ENCODE results near the gene TBC1D22A. TPM values are rescaled to one million over a fixed set of nuclear protein-coding genes. Genes with fewer than 3 reads are reported as not detected.
A peak's percentile ranks its signal among the peaks of the same experiment; 100 is the strongest.

The TBC1D22A gene
- total and polyA plus RNA-seq, 8 donors: 14.4 to 33.5 (median 15.7) TPM

GRCh38 chr22:47032091-47032943 lies 269.9 kb downstream of the TBC1D22A start:
- Histone ChIP-seq H3K36me3 (peaks cover 0 to 5% of the 10 kb centered on the region in 2 donors), H3K27me3 (no peaks in the 10 kb centered on the region), H3K4me3 (no peak overlapping the region), H3K9me3 (no peaks in the 10 kb centered on the region), H3K27ac (peak overlapping the region; percentile 77 to 80), H3K4me1 (peaks cover 0 to 2% of the 10 kb centered on the region in 2 donors)
- TF ChIP-seq CTCF (IDR thresholded peaks at IDR 0.05): no peak
- intact Hi-C loops (cut with DNase I): no loop called here
- DNase-seq (peak in 2 of 4 donors; percentile 61 to 77), ATAC-seq (peak; percentile 87)

DNA sequence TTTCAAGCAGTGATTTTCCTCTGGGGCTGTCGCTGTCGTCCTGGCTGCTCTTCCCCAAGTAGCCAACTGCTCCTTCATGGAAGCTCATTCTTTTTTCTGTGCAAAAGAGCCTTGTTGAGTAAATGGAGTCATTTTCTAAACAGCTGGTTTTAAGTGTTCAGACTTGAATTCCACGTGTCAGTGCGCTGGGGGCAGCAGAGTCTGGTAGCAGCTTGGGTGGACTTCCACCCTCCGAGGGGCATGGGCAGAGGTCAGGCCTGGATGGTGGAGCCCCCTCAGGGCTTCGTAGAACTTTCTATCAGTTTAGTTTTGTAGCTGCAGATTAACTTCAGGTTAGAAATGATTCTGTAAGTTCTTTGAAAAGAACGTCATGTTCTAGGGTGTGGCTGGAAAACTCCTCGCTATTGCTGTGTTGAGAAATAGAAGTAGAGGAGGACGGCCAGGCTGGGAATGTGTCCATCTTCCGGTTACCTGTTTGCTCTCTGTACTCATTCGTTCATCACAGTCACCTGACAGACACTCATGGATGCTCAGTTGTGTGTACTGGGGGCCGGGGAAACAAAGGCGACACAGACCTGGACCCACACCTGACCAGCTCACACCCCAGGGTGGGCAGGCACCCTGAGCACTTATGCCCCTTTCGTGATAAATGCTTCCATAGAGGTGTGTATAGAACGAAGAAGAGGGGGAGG lies 270.7 kb downstream of the TBC1D22A start:
- H3K4me1 ChIP-seq: peaks cover 0 to 2% of the 10 kb centered on the region in 2 donors
- H3K36me3 ChIP-seq: peaks cover 0 to 13% of the 10 kb centered on the region in 2 donors
- intact Hi-C loops (cut with DNase I): no loop called here
- no peaks in the 10 kb centered on the region for H3K27me3 ChIP-seq
- DNase-seq (peak in 1 of 4 donors; percentile 35), ATAC-seq (peak; percentile 76)
- no peak overlapping the region for H3K4me3 ChIP-seq
- no peaks in the 10 kb centered on the region for H3K9me3 ChIP-seq
- TF ChIP-seq CTCF (IDR thresholded peaks at IDR 0.05): no peak
- peak overlapping the region; percentile 77 to 80 for H3K27ac ChIP-seq

GRCh38 chr22:47033648-47034000 lies 271.2 kb downstream of the TBC1D22A start:
- Histone ChIP-seq H3K27me3 (no peaks in the 10 kb centered on the region), H3K4me1 (peaks cover 0 to 2% of the 10 kb centered on the region in 2 donors), H3K9me3 (no peaks in the 10 kb centered on the region), H3K4me3 (no peak overlapping the region), H3K36me3 (peaks cover 0 to 18% of the 10 kb centered on the region in 2 donors), H3K27ac (peak overlapping the region; percentile 33 to 80)
- TF ChIP-seq CTCF (IDR thresholded peaks at IDR 0.05): no peak
- intact Hi-C loops (cut with DNase I): no loop called here
- ATAC-seq (no peak), DNase-seq (peak in 1 of 4 donors; percentile 23)

DNA sequence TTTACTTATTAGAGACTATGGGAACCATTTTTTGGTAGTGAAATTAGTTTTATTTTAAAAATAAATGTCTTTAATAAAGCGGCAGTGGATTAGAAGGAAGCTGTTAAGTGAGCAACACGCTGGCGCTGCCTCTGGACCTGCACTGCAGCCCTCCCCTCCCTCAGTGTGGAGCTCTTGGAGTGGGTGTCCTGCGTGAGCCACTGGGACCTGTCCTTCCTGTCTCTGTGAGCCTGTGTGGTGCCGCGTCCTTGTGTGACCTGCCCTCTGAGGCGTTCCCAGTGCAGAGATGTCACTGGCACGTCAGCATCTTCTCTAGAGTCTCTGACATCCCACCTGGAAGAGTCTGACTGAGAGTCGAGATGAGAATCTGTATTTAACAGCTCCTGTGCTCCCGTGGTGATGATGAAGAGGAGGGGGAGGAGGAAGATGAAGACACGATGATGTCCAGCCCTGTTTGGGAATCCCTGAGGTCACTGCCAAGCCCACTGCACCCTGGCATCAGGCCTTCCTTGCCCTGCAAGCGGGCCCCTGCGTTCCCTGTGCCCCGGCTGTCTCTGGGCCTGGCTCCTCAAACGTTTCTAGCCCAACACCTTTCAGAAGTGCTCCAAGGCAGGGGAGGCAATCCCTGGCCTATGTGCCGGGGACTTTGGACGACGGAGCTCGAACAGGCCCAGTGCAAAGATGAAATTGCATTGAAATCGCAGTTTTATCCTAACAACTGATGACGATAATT lies 271.8 kb downstream of the TBC1D22A start:
- Histone ChIP-seq H3K27ac (peak overlapping the region in 1 of 2 donors; percentile 80), H3K36me3 (peaks cover 0 to 18% of the 10 kb centered on the region in 2 donors), H3K9me3 (no peaks in the 10 kb centered on the region), H3K4me1 (peaks cover 0 to 2% of the 10 kb centered on the region in 2 donors), H3K4me3 (no peak overlapping the region), H3K27me3 (no peaks in the 10 kb centered on the region)
- no peak for TF ChIP-seq CTCF (IDR thresholded peaks at IDR 0.05)
- ATAC-seq: no peak
- DNase-seq: peak in 2 of 4 donors; percentile 20 to 60
- intact Hi-C loops (cut with DNase I): no loop called here

Data from left lung (tissue), 10 donors.